GM23338 (cell line): ENCODE data around the gene BCL2. TPM values are rescaled to one million over a fixed set of nuclear protein-coding genes. Genes with fewer than 3 reads are reported as not detected.

ENCODE experiments used
- ATAC-seq: fragments of 200-7000 bp; cut with Tn5 transposase; 3 replicates; pipeline ENCODE4 v1.9.1; 2020
- DNase-seq: peaks from one replicate; pipeline ENCODE4 v3.0.0-alpha.2; 2015; ENCODE audit warnings: low spot score
- H2AFZ ChIP-seq: fragments of 200-600 bp; sonication (generic); 2 replicates; pipeline ENCODE4 v1.8.0; 2016; ENCODE audit warnings: antibody characterized with exemption, mild to moderate bottlenecking, moderate library complexity
- H3F3A ChIP-seq: fragments of 200-600 bp; sonication (generic); replicated peaks from 2 replicates; pipeline ENCODE4 v1.8.0; 2017; ENCODE audit warnings: antibody characterized with exemption, mixed run types, low read depth
- H3K27ac ChIP-seq: fragments of 200-600 bp; sonication (generic); 2 replicates; pipeline ENCODE4 v1.6.1; 2016; ENCODE audit warnings: low read depth
- H3K27me3 ChIP-seq: fragments of 200-600 bp; sonication (generic); 2 replicates; pipeline ENCODE4 v1.8.0; 2016; ENCODE audit warnings: mild to moderate bottlenecking, mixed run types, moderate library complexity; ENCODE audit not compliant: insufficient read depth
- H3K36me3 ChIP-seq: fragments of 200-600 bp; sonication (generic); 2 replicates; pipeline ENCODE4 v1.8.0; 2016; ENCODE audit warnings: mild to moderate bottlenecking; ENCODE audit not compliant: insufficient read depth
- H3K4me1 ChIP-seq: fragments of 200-600 bp; sonication (generic); 2 replicates; pipeline ENCODE4 v1.8.0; 2016; ENCODE audit warnings: mild to moderate bottlenecking, moderate library complexity; ENCODE audit not compliant: insufficient read depth
- H3K4me2 ChIP-seq: fragments of 200-600 bp; sonication (generic); 2 replicates; pipeline ENCODE4 v1.7.1; 2017; ENCODE audit warnings: mixed run types
- H3K4me3 ChIP-seq: fragments of 200-600 bp; sonication (generic); 2 replicates; pipeline ENCODE4 v1.6.1; 2016; ENCODE audit warnings: mixed run types
- H3K79me2 ChIP-seq: fragments of 200-600 bp; sonication (generic); replicated peaks from 2 replicates; pipeline ENCODE4 v1.8.0; 2017; ENCODE audit warnings: mild to moderate bottlenecking; ENCODE audit not compliant: insufficient read depth
- H3K9me2 ChIP-seq: fragments of 200-600 bp; sonication (generic); 2 replicates; pipeline ENCODE4 v1.8.0; 2017; ENCODE audit not compliant: insufficient read depth
- H4K20me1 ChIP-seq: fragments of 200-600 bp; sonication (generic); replicated peaks from 2 replicates; pipeline ENCODE4 v1.8.0; 2017; ENCODE audit warnings: mild to moderate bottlenecking; ENCODE audit not compliant: insufficient read depth
- H3K27ac Mint-ChIP-seq: 2 replicates; pipeline ENCODE4 v1.8.0; 2020; ENCODE audit warnings: inconsistent platforms, mild to moderate bottlenecking, moderate library complexity, mixed read lengths
- H3K27me3 Mint-ChIP-seq: 3 replicates; pipeline ENCODE4 v1.8.0; 2022; ENCODE audit warnings: low read depth, mild to moderate bottlenecking, moderate library complexity, mixed read lengths, inconsistent platforms; ENCODE audit not compliant: insufficient read depth, poor library complexity
- H3K36me3 Mint-ChIP-seq: 3 replicates; pipeline ENCODE4 v1.8.0; 2021; ENCODE audit warnings: low read depth, mild to moderate bottlenecking, inconsistent platforms, moderate library complexity, mixed read lengths
- H3K4me1 Mint-ChIP-seq: 3 replicates; pipeline ENCODE4 v1.8.0; 2020; ENCODE audit warnings: mild to moderate bottlenecking, inconsistent platforms, mixed read lengths
- H3K4me3 Mint-ChIP-seq: 3 replicates; pipeline ENCODE4 v1.8.0; 2021; ENCODE audit warnings: moderate library complexity, mild to moderate bottlenecking, inconsistent platforms, mixed read lengths
- H3K9me3 Mint-ChIP-seq: 3 replicates; pipeline ENCODE4 v1.8.0; 2020; ENCODE audit warnings: moderate library complexity, mild to moderate bottlenecking, inconsistent platforms, mixed read lengths
- CREB1 ChIP-seq: fragments of 250-450 bp; sonication (Bioruptor Pico); IDR thresholded peaks from 2 replicates; pipeline ENCODE4 v1.5.0; 2020; ENCODE audit warnings: low read depth, mild to moderate bottlenecking, moderate library complexity
- EZH2 ChIP-seq: fragments of 200-600 bp; sonication (generic); IDR thresholded peaks from one replicate; pipeline ENCODE4 v1.8.0; 2017; ENCODE audit warnings: antibody characterized with exemption, mild to moderate bottlenecking, low read depth; ENCODE audit not compliant: unreplicated experiment
- EZH2phosphoT487 ChIP-seq: fragments of 200-600 bp; sonication (generic); IDR thresholded peaks from one replicate; pipeline ENCODE4 v1.8.1; 2018; ENCODE audit warnings: antibody characterized with exemption; ENCODE audit not compliant: unreplicated experiment
- JUNB ChIP-seq: IDR thresholded peaks from one replicate; pipeline ENCODE4 v1.6.1; 2016; ENCODE audit warnings: antibody characterized with exemption; ENCODE audit not compliant: unreplicated experiment
- POLR2AphosphoS5 ChIP-seq: IDR thresholded peaks from 2 replicates; pipeline ENCODE4 v1.6.1; 2016; ENCODE audit warnings: antibody characterized with exemption, low read depth
- STAT1 ChIP-seq: IDR thresholded peaks from one replicate; pipeline ENCODE4 v1.6.1; 2016; ENCODE audit warnings: antibody characterized with exemption; ENCODE audit not compliant: unreplicated experiment
- ZNF114 ChIP-seq: fragments of 250-450 bp; sonication (Bioruptor Pico); IDR thresholded peaks from 2 replicates; pipeline ENCODE4 v1.5.0; 2020; ENCODE audit warnings: mild to moderate bottlenecking, moderate library complexity
- ZNF331 ChIP-seq: fragments of 250-450 bp; sonication (Bioruptor Pico); IDR thresholded peaks from 2 replicates; pipeline ENCODE4 v1.5.0; 2020; ENCODE audit warnings: low read depth, mild to moderate bottlenecking, moderate library complexity
- polyA plus RNA-seq: library from polyadenylated mRNA; unstranded; fragments of >200 nt; fragmentation: Nextera tagmentation; extraction: Ambion mirVana; gene quantifications from 2 replicates; pipeline ENCODE4 v1.2.1, GENCODE V29; 2016
- total RNA-seq: library from RNA; depleted of rRNA; stranded (reverse); fragments of >200 nt; shearing (Covaris generic); gene quantifications from 2 replicates; pipeline ENCODE4 v1.2.3, GENCODE V29; 2014
- TF ChIP-seq, protein P1 (sequence below), 2 experiments: fragments of 200-600 bp in 1 of 2; sonication (generic) in 1 of 2; conservative IDR thresholded peaks; 2 replicates each; pipeline versions ENCODE4 v1.5.1 to v1.6.1; 2016 to 2017; ENCODE audit warnings: antibody characterized with exemption in 2 of 2, low read depth in 2 of 2, mild to moderate bottlenecking in 2 of 2, moderate library complexity in 1 of 2

Gene BCL2
- total and polyA plus RNA-seq, 2 experiments from 2014 or later: 1.2 to 4.0 TPM

GRCh38 chr18:63166142-63166541 lies 153.4 kb downstream of the BCL2 start:
- H3K4me1 Mint-ChIP-seq: peaks cover 8% of the 10 kb centered on the region
- H3K9me2 ChIP-seq: no peaks in the 10 kb centered on the region
- TF ChIP-seq ZNF114: no peak
- TF ChIP-seq STAT1: no peak
- no peak for TF ChIP-seq EZH2phosphoT487
- TF ChIP-seq JUNB: no peak
- TF ChIP-seq ZNF331 (CRISPR knock-in tag): no peak
- no peak for TF ChIP-seq POLR2AphosphoS5
- no peak for TF ChIP-seq CREB1 (CRISPR knock-in tag)
- no peak overlapping the region for H3K4me3 Mint-ChIP-seq
- H3F3A ChIP-seq: no peaks in the 10 kb centered on the region
- H3K27ac ChIP-seq: no peak overlapping the region
- H3K4me2 ChIP-seq: no peak overlapping the region
- H3K9me3 Mint-ChIP-seq: no peaks in the 10 kb centered on the region
- H3K36me3 ChIP-seq: no peaks in the 10 kb centered on the region
- H3K27me3 Mint-ChIP-seq: peaks cover 8% of the 10 kb centered on the region
- no peak for ATAC-seq
- no peak overlapping the region for H2AFZ ChIP-seq
- H3K36me3 Mint-ChIP-seq: no peaks in the 10 kb centered on the region
- H3K79me2 ChIP-seq: no peaks in the 10 kb centered on the region
- no peaks in the 10 kb centered on the region for H3K4me1 ChIP-seq
- H3K27me3 ChIP-seq: no peaks in the 10 kb centered on the region
- H3K4me3 ChIP-seq: no peak overlapping the region
- H3K27ac Mint-ChIP-seq: peak overlapping the region; percentile 40; the same call in 1 of the 2 replicates
- H4K20me1 ChIP-seq: no peaks in the 10 kb centered on the region
- no peak for DNase-seq

DNA sequence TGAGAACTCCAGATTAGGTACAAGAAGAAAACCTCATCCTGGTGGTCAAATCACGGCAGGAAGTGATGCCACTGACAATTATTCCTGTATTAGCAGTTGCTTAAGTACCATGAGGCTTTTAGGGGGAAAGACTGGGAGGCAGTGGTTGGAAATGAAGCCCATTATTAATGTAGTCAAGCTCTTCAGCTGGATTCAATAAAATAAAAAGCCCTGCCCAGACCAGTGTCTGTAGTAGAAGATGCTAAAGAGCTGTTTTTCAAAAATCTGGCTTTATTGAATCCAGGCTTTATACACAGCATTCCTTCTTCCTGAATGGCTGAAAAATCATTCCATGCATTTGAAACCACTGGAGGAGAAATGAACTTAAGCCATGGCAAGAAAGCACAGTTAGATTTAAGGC lies 155.2 kb downstream of the BCL2 start:
- H3K4me3 Mint-ChIP-seq: no peak overlapping the region
- H3K9me2 ChIP-seq: no peaks in the 10 kb centered on the region
- no peak for ATAC-seq
- no peaks in the 10 kb centered on the region for H3K9me3 Mint-ChIP-seq
- H3K4me3 ChIP-seq: no peak overlapping the region
- H3K4me2 ChIP-seq: no peak overlapping the region
- H4K20me1 ChIP-seq: no peaks in the 10 kb centered on the region
- no peak overlapping the region for H2AFZ ChIP-seq
- TF ChIP-seq JUNB (no peak), ZNF114 (no peak), ZNF331 (CRISPR knock-in tag) (no peak), POLR2AphosphoS5 (no peak), STAT1 (no peak)
- H3K27me3 ChIP-seq: no peaks in the 10 kb centered on the region
- no peak for DNase-seq
- H3F3A ChIP-seq: no peaks in the 10 kb centered on the region
- no peak overlapping the region for H3K27ac Mint-ChIP-seq
- H3K4me1 Mint-ChIP-seq: peaks cover 15% of the 10 kb centered on the region
- no peaks in the 10 kb centered on the region for H3K4me1 ChIP-seq
- H3K27ac ChIP-seq: no peak overlapping the region
- H3K27me3 Mint-ChIP-seq: peaks cover 8% of the 10 kb centered on the region
- no peaks in the 10 kb centered on the region for H3K36me3 ChIP-seq
- no peaks in the 10 kb centered on the region for H3K79me2 ChIP-seq
- H3K36me3 Mint-ChIP-seq: no peaks in the 10 kb centered on the region

DNA sequence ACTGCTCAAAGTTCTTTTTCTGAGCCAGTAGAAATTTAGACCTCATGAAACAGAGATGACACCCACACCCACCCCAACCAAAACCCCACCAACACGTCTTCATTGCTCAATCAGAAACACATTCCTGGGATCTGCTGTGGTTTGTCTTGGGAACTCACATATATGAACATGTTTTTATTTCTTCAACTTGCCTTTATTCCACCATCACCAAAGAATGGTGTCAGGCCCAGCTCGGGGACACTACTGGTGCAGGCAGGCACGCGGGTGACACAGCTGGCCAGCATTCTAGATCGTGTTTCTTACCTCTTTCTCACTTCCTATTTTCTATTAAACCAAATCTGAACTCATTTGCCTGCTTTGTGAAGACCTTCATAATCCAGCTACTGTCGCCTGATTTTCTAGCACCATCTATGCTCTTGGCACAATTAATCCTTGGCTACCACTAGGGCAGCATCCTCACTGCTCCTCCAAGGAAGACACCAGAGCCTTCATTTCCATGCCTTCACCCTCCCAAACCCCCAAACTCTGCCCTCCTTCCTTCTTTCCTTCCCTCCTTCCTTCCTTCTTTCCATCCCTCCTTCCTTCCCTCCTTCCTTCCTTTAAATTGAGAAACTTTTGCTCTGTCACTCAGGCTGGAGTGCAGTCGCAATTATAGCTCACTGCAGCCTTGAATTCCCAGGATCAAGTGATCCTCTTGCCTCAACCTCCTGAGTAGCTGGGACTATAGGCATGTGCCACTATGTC lies 157.1 kb downstream of the BCL2 start:
- no peak overlapping the region for H3K27ac Mint-ChIP-seq
- TF ChIP-seq, protein P1, sequence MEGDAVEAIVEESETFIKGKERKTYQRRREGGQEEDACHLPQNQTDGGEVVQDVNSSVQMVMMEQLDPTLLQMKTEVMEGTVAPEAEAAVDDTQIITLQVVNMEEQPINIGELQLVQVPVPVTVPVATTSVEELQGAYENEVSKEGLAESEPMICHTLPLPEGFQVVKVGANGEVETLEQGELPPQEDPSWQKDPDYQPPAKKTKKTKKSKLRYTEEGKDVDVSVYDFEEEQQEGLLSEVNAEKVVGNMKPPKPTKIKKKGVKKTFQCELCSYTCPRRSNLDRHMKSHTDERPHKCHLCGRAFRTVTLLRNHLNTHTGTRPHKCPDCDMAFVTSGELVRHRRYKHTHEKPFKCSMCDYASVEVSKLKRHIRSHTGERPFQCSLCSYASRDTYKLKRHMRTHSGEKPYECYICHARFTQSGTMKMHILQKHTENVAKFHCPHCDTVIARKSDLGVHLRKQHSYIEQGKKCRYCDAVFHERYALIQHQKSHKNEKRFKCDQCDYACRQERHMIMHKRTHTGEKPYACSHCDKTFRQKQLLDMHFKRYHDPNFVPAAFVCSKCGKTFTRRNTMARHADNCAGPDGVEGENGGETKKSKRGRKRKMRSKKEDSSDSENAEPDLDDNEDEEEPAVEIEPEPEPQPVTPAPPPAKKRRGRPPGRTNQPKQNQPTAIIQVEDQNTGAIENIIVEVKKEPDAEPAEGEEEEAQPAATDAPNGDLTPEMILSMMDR (conservative IDR thresholded peaks at IDR 0.05; ENCODE audit: low read depth in 2 of 2): no peak
- no peak for TF ChIP-seq CREB1 (CRISPR knock-in tag)
- TF ChIP-seq EZH2: no peak
- TF ChIP-seq POLR2AphosphoS5: no peak
- no peak for TF ChIP-seq ZNF331 (CRISPR knock-in tag)
- no peak for TF ChIP-seq JUNB

More for the DNA sequence above, 157.1 kb downstream of the BCL2 start:
- no peaks in the 10 kb centered on the region for H3K9me3 Mint-ChIP-seq
- no peak overlapping the region for H3K4me3 Mint-ChIP-seq
- H3K27me3 Mint-ChIP-seq: peaks cover 8% of the 10 kb centered on the region
- Histone ChIP-seq H3K36me3 (no peaks in the 10 kb centered on the region), H2AFZ (no peak overlapping the region), H3K9me2 (no peaks in the 10 kb centered on the region), H3K79me2 (no peaks in the 10 kb centered on the region), H3K4me1 (no peaks in the 10 kb centered on the region), H3K4me2 (no peak overlapping the region), H3K27ac (no peak overlapping the region), H4K20me1 (no peaks in the 10 kb centered on the region), H3K27me3 (no peaks in the 10 kb centered on the region), H3F3A (no peaks in the 10 kb centered on the region), H3K4me3 (no peak overlapping the region)
- no peak for DNase-seq
- H3K4me1 Mint-ChIP-seq: peaks cover 15% of the 10 kb centered on the region
- no peak for ATAC-seq
- H3K36me3 Mint-ChIP-seq: no peaks in the 10 kb centered on the region
